Measurements from ENCODE around the gene MTHFSD. TPM values are rescaled to one million over a fixed set of nuclear protein-coding genes. Genes with fewer than 3 reads are reported as not detected.

The MTHFSD gene
- total RNA-seq, 1 donor from 2014 or later = 16.1 TPM

DNA sequence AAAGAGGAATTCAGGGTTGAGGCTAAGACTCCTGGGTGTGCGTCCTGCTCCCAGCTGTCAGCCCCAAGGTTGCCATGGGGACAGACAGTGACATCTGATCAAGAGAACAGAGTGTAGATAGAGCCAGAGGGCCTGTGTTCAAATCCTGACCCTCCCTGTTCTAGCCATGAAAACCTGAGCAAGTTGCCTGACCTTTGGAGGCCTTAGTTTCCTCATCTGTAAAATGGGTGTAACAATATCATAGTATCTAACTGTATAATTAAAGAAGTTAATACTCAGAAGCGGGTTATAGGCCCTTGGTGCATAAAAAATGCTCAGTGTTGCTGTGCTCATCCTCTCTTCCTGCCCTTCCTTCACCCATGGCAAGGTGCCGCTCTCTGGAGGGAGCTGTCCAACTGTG lies 73.4 kb downstream of the MTHFSD start:
- DNase-seq = no peak

DNA sequence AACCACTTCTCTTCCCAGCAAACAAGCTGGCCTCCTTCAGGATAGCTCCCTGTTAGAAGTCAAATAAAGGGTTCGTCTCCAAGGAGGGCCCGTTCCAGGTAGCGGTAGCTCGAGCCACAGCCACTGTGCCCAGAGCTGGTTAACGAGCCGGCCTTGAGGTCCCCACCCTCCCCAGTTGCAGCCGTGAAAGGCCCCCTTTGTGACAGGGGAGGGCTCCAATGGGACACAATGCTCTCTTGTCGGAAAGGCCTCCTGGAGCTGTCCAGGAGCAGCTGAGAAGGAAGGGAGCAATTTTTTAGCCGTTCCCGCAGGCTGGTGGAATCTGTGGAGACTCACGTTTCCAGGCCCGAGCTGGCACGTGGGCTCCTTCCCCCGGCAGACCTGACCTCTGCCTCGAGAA lies 74.6 kb downstream of the MTHFSD start:
- no peak for DNase-seq

Other genes with a start within 250 kb of the MTHFSD start
- gene FOXF1, start 44.7 kb downstream of the MTHFSD start, total RNA-seq = not detected
- gene FOXC2, start 11.6 kb upstream of the MTHFSD start, total RNA-seq = 0.10 TPM
- gene FOXL1, start 23.3 kb upstream of the MTHFSD start, total RNA-seq = 0.30 TPM

Data from skin of body (tissue), 2 donors.